Activated gamma-delta T cell treated with Interleukin-2 at 50 U/mL for 16 hours (primary cell): ENCODE results near the gene PET100.
A peak's percentile ranks its signal among the peaks of the same experiment; 100 is the strongest.

ENCODE experiments used
- DNase-seq: peaks from one replicate; pipeline ENCODE4 v3.0.0-alpha.2; 2020

Gene PET100

DNA sequence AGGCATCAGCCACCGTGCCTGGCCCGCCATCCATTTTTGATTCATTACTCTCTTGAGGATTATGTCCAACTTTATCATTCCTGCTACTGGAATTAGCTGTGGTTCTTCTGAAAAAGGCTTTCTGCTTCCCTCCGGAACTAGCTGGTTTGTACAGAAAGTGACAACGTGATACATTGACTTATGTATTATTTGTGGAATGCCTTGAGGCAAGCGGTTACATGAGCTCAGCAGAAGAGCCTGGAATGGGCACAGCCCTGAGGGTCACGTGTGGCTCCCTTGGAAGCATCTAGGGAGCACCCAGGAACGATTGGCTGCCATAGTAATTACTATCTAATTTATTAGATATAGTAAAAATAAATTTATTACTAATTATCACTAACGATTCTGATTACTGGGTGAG, 24.8 kb downstream of the PET100 start:
- no peak for DNase-seq

DNA sequence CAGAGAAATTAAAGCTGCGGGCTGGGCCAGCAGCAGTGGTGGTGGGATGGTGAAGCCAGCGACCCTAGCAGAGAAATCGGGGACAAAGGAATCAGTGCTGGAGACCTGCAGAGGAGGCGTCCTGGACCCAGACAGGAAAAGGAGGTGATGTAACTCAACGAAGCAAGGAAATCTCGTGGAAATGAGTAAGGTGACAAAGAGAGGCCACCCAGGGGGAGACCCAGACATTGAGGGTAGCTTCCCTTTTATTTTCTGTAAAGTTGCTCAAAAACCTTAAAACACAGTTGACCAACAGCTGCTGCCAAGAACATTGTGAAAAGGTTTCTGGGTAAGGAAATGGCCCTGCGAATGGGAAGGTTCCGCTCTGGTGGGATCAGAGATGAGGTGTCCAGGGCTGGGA, 26.0 kb downstream of the PET100 start:
- DNase-seq: no peak

DNA sequence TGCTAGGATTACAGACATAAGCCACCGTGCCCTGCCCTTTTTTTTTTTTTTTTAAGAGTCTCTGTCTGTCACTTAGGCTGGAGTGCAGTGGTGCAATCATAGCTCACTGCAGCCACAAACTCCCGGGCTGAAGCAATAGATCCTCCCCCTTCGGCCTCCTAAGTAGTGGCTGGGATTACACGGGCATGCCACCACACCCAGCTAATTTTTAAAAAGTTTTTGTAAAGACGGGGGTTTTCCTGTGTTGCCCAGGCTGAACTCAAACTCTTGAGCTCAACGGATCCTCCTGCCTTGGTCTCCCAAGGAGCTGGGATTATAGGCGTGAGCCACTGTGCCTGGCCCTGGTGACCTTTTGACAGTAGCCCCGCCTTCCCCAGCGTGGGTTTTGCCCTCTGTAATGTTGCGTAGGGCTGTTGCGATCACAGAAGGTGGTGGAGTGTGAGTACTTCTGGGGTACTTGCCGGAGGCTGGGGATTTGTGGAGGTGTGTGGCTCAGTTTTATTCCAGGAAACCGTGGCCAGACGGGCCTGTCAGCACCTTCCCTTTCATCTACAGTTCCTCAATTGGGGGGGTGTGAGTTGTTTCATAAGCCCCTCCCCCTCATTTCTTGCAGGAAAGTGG, 27.6 kb downstream of the PET100 start:
- no peak for DNase-seq

DNA sequence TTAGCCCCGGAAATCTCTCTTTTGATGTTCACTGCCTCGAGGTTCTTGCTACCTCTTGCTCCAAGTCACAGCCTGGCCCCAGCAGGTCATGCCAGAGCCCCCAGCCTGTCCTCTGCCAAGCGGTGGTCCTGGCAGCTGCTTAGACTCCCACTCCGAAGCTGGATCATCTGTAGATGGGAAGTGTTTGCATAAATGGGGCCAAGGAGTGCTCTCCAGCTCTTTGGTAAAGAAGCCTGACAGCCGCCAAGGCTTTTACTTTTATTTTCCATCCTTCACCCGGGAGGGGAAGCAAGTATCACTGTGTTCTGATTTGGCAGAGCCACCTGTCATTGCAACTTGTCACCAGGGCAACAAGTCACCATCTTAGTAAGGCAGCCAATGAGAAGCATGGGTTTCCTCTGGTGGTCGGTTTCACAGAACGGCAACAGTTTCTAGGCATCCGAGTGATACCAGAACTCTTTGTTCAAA, 28.7 kb downstream of the PET100 start:
- no peak for DNase-seq

DNA sequence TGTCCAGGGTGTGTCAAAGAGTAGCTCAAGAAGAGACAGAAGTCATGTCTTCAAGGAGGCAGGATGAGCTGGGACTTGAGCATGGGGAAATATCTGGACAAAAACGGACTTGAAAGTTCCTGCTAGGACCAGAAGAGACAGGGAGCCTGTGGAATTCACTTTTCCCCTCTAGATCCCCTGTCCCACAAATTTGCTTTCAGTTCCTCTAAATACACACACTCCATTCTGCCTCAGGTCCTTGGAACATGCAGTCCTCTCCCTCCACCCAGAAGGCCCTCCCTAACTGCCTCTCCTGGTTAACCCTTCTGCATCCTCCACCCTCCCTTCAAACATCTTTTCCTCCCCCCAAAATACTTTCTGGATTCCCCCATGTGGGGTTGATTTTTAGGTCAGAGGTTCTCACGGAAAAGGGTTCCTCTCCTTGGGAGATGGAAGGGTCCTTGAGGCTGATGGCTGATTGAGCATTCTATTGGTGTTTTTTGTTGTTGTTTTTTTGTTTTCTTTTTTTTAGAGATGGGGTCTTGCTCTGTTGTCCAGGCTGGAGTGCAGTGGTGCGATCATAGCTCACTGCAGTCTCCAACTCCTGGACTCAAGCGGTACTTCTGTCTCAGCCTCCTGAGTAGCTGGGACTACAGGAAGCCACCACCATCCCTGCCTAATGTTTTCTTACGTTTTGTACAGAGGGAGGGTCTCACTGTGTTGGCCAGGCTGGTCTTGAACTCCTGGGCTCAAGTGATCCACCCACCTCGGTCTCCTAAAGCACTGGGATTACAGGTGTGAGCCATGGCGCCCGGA, 32.3 kb downstream of the PET100 start:
- no peak for DNase-seq

DNA sequence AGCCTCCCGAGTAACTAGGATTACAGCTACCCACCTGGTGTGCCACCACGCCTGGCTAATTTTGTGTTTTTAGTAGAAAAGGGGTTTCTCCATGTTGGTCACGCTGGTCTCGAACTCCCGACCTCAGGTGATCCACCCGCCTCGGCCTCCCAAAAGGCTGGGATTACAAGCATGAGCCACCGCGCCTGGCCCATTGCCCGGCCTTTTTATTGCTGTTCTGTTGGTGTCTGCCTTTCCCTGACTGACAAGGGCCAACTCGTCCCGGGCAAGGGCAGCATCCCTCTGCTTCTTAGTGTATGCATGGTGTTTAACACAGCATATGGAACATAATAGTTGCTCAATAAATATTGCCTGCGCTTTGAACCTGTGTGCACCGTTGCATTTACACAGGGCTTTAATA, 33.1 kb downstream of the PET100 start:
- DNase-seq: no peak

DNA sequence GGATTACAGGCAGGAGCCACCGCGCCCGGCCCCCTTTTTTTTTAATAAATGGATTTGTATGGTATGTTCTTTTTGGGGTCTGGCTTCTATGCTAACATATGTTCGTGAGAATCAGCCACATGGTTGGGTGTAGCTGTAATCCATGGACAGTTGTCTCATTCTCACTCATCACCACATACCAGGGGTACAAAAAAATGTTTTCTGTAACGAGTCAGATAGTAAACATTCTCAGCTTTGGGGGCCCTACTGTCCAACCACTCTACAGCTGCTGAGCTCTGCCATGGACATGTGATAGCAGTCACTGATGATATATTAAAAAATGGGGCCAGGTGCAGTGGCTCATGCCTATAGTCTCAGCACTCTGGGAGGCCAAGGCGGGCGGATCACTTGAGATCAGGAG, 34.1 kb downstream of the PET100 start:
- DNase-seq: no peak

DNA sequence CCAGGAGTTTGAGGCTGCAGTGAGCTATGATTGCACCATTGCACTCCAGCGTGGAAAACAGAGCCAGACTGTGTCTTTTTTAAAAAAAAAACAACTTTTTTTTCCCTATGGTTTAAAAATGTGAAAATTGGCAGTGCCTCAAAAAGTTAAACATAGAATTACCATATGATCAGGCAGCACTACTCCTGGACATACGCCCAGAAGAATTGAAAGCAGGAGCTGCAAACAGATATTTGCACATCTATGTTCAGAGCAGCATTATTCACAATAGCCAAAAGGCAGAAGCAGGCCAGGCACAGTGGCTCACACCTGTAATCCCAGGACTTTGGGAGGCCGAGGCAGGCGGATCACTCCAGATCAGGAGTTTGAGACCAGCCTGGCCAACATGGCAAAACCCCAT, 35.5 kb downstream of the PET100 start:
- no peak for DNase-seq

DNA sequence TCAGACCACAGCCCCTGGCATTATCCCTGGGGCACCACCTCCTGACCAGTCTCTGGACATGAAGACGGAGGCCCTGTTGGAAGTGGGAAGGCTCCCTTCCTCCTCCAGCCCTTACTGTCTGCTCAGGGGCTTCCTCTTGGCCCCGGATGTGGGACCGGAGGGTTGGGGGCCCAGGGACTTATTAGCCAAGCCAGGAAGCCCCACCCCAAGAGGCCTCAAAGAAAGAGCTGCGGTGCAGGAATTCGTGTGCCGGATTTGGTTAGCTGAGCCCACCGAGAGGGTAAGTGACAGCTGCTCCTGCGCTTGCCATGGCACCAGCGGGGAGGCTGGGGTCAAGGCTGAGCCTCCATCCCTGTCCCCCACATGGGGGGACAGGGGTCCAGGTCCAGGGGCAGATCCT, 39.2 kb downstream of the PET100 start, which contains the start of gene RETN:
Gene RETN, plus strand, starts transcription at position 208 of the 400 bp plus-strand sequence. CDS start 278 bp downstream, outside the sequence.
- DNase-seq: no peak

DNA sequence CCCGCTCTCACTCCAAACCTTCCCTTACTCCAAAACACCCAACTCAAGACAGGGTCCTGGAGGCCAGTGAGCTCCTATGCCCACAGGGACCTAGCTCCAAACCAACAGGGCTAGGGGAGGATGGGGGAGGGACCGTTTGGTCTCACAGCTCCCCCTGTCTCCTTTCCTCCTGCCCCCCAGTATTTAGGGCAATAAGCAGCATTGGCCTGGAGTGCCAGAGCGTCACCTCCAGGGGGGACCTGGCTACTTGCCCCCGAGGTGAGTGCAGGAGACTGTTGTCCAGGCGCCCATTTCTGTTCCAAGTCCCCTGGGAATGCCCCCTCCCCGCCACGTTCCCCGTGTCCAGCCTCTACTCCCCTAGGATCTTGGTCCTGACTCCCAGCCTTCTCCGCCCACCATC, 40.0 kb downstream of the PET100 start:
- no peak for DNase-seq

DNA sequence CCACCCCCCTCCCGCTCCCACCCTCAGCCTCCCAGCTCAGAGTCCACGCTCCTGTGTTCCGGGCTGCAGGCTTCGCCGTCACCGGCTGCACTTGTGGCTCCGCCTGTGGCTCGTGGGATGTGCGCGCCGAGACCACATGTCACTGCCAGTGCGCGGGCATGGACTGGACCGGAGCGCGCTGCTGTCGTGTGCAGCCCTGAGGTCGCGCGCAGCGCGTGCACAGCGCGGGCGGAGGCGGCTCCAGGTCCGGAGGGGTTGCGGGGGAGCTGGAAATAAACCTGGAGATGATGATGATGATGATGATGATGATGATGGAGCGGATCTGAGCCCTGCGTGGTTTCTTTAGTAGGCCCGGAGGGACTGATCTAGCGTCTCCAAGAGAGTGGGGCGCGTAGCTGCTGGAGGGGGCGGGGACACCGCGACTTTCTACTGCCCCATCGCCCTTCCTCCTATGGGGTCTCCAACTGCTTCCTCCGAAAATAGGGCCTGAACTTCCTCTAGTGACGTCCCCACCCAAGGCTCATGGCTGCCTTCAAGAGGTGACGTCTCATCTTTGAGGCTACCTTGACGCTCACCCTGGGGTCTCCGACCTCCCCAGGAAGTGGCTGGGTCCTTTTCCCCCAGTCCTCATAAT, 40.7 kb downstream of the PET100 start:
- no peak for DNase-seq

DNA sequence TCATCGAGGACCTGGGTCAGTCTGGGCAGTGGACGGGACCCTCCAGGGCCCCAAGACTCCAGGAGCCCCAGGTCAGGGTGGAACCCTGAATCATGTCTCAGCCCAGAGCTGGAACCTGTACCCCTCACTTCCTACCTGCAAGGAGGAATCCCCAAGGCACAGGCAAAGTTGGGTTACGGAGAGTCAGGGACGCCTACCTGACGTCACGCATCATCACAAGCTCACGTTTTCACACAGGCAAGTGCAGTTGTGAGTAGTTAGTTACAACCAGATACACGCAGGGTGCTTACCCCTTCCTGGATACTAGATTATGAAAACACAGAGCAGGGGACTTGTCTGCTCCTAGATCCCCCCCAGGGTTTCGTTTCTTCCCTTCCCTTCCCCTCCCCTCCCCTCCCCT, 41.2 kb downstream of the PET100 start:
- DNase-seq: no peak

DNA sequence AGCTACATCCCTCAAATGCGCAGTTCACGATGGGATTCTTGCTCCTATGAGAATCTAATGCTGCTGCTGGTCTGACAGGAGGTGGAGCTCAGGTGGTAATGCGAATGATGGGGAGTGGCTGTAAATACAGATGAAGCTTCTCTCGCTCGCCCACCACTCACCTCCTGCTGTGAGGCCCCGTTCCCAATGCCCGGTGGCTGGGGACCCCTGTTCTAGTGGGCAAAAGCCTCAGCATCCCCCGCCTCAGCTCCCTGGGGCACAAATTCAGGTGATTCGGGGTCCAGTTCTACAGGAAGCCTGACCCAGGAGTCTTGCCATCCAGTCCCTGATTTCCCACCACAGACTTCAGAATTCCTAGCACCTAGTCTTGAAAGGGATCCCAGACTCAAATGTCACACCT, 42.9 kb downstream of the PET100 start:
- no peak for DNase-seq

DNA sequence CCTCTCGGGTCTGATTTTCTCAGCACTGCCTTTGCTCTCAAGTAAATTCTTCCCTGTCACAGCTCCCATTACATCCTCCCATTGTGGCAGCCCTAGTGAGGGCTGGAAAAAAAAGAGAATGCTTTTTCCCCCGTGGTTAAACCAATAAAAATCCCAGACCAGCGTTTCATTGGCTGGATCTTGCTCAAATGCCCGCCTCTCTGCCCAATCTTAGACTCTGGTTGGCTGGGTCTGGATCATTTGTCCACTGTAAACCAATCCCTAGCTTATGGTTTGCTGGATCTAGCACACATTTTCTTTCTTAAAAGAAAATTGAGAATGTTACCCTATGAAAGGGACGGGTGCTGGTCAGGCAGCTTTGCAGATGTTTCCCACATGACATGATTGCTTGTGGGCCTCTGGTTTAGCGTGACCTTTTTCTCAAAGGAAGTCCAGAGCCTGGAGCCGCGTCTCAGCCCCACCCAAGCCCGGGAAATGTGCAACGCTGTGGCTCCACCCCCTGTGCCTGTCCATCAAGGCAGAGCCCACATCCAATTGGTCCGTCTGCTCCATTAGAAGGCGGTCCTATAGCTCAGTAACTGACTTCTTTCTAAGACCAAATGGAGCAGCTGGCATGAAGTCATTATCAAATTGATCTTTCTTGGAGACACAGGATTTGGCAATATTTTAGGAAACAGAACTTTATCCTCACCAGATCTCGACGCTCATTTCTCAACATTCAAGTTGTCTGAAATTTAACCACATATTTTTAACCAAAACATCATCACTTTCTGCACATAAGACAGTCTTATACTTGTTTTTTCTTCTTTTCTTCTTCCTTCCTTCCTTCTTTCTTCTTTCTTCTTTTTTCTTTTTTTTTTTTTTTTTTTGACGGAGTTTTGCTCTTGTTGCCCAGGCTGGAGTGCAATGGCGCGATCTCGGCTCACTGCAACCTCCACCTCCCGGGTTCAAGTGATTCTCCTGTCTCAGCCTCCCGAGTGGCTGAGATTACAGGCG, 44.7 kb downstream of the PET100 start:
- DNase-seq: no peak

DNA sequence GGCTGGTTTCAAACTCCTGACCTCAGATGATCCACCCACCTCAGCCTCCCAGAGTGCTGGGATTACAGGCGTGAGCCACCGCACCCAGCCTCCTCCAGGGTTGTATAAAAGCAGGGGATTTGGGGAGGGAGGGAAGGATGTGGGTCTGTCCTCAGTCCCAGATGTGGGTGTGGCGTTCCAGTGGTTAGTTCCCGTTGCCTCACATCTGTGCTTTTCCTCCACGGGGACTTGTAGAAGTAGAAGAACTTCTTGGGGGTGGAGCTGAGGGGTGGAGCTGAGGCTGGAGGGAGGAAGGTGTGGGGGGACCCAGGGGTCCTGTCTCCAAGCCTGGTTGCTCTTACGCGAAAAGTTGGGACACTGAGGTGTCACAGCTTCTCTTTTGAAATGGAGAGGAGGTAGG, 46.8 kb downstream of the PET100 start:
- no peak for DNase-seq

DNA sequence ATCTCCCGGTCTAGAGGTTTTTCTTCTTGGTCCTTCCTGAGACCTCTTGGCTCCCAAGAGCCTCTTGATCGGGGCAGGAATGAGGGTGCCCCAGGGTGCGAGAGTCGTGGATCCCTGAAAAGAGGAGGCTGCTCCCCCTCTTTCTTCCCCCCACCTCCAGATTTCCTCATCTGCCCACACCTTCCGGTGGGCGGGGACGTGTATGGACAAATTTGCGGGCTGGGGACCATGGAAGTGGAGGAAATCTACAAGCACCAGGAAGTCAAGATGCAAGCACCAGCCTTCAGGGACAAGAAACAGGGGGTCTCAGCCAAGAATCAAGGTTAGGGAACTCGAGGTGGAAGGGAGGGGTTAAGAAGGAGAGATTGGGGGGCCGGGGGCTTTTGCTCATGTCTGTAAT, 47.3 kb downstream of the PET100 start, which contains the start of gene MCEMP1:
Gene MCEMP1, plus strand, starts transcription at position 237 of the 400 bp plus-strand sequence. Its CDS starts 31 bp downstream, at position 268.
- DNase-seq: no peak

DNA sequence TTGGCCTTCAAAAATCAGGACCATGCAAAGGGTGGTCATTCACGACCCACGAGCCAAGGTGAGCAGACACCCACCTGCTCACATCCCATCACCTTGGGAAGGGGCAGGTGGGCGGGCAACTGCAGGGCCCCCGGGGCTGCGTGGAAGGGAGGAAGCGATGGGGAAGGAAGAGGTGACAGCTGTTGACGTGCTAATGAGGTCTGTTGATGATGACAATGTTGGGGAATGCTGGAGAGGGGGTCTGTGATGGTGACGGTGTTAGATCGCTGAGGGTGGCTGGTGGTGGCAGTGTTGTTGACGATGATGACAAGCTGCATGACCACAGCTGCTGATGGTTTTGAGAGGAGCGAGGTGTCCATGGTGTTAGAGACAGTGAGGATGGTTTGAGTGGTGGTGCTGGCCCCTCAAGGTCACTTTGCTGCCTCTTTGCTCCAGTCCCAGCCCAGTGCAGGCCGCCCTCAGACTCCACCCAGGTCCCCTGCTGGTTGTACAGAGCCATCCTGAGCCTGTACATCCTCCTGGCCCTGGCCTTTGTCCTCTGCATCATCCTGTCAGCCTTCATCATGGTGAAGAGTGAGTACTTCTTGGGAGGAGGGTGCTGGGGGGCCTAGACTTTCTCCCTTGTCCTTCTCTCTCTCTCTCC, 48.2 kb downstream of the PET100 start:
- DNase-seq: no peak

DNA sequence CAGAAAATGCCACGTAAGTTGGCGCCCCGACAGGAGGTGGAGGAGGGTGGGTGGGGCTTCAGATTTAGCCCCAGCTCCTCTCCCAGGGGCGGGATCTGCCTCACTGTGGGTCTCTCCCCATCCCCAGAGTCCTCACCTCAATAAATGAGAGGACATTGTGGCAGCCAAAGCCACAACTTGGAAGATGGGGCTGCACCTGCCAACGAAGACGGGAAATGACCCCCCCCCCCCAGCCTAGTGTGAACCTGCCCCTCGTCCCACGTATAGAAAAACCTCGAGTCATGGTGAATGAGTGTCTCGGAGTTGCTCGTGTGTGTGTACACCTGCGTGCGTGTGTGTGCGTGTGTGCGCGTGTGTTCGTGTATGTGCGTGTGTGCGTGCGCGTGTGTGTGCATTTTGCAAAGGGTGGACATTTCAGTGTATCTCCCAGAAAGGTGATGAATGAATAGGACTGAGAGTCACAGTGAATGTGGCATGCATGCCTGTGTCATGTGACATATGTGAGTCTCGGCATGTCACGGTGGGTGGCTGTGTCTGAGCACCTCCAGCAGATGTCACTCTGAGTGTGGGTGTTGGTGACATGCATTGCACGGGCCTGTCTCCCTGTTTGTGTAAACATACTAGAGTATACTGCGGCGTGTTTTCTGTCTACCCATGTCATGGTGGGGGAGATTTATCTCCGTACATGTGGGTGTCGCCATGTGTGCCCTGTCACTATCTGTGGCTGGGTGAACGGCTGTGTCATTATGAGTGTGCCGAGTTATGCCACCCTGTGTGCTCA, 49.6 kb downstream of the PET100 start:
- DNase-seq: peak; percentile 47

DNA sequence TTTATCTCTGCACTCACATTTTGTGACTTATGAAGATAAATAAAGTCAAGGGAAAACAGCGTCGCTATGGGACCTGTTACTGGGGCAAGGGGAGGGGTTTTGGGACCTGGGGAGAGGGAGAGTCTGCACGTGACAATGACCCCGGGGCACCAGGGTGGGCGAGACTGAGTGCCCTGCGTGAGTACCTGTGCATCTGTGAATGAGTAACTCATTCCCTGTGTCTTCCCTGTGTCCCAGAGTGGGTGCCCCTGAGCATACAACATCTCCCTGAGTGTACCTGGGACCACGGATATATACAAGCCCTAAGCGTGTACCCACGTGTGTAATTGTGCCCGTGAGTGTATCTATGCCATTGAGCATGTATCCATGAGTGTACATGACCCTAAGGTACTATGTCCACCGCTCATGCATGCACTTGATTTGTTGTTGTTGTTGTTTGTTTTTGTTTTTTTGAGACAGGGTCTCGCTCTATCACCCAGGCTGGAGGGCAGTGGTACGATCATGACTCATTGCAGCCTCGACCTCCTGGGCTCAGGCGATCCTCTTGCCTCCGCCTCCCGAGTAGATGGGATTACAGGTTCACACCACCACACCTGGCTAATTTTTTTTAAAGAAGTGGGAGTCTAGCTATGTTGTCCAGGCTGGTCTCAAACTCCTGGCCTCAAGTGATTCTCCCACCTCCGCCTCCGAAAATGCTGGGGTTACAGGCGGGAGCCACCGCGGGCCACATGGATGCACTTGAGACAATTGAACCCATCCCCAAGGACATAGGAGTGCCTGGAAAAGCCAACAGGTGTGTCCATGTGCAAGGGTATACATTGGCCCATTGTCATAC, 50.4 kb downstream of the PET100 start:
- DNase-seq: no peak

DNA sequence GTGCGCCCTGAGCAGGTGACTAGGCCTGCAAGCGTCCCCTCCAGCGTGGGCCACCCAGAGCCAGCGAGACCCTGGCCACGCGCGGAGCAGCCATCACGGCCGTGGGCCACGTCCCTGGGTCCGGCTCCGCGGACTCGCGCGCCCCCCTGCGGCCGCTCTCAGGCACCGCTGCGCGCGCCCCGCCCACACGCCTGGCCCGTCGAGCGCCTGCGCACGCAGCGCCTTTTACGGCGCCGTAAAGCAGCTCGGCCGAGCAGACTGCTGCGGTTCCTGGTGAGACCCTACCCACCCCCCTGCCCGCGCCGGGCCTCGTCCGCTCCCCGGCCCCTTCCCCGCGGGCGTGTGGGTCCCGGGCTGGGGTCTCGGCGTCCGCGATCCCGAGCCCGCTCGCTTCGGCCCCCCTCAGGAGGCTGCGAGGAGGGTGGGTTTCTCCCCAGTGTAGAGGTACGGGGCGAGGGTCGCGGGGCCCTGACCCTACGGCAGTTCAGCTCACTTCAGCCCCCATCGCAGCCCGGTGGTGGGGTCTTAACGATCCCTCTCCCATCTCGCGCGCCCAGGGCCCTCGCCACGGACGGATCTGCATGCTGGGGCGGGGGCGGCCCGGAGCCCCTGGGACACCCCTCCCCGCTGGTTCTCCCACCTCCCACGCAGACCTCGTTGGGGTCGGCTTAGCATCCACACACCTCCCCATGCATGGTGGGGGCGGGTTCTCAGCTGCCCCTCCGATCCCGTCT, 51.2 kb downstream of the PET100 start, which contains the start of gene TRAPPC5:
Gene TRAPPC5, plus strand, starts transcription at position 228 of the 734 bp plus-strand sequence. CDS start 1,421 bp downstream, outside the sequence.
- DNase-seq: peak; percentile 82
